Measurements from ENCODE around the gene SNAPC1.

Gene SNAPC1

DNA sequence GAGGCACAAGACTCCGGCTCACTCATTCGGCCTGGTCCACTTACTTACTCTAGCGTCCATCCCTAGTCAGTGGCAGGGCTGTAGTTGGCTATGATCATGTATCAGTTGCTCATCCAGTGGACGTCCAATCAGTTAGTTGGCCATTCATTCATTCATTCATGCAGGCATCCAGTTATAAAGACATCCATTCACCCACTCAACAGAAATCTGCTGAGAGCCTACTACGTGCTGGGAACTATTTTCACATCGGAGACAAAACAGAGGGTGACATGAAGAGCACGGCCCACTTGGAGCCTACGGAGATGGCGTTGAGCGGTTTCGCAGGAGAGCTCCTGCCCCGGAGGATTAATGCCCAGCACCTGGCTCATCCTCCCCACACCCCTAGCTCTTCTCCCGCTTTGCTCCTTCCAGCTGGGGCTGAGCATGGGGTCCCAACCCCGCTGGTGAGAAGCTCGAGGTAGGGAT lies 49.7 kb downstream of the SNAPC1 start:
- no peak for DNase-seq (ENCODE audit: low read depth in 2 of 2)

DNA sequence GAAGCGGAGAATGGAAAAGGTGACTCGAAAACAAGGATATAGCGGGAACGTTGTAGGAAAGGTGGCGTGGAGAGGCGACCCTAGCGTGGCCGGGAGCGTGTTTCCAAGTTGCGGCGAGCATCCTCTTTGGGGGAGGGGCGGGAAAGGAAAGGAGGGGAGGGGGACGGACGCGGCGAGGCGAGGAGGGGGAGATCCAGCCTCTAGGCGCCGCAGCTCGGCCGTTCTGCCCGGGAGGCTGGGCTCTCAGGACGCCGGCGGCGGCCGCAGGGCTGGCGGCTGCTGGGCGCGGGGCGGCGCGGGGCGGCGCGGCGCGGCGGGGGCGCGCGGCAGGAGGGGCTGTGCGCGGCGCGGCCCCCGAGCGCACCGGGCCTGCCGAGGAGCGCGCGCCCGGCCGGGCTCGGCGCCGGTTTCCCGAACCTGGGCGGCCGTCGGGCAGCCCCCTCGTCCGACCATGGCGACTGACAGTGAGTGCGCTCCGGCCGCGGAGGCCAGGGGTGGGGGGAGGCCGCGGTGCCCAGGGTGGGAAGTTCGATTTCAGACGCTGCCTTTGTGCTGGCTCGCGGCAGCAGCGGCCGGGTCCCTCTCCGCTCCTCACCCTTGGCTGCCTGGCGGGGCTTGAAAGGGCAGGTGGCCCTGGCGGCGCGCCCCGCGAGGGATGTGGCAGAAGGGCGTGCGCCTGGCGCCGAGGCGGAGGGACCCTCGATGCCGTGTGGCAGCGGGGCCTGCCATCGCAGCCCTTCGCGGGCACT lies 50.3 kb downstream of the SNAPC1 start, which contains the start of gene SYT16:
SYT16 (plus strand) TSS at position 357 of the 749 bp plus-strand sequence.
- DNase-seq (ENCODE audit: low read depth in 2 of 2), result no peak

DNA sequence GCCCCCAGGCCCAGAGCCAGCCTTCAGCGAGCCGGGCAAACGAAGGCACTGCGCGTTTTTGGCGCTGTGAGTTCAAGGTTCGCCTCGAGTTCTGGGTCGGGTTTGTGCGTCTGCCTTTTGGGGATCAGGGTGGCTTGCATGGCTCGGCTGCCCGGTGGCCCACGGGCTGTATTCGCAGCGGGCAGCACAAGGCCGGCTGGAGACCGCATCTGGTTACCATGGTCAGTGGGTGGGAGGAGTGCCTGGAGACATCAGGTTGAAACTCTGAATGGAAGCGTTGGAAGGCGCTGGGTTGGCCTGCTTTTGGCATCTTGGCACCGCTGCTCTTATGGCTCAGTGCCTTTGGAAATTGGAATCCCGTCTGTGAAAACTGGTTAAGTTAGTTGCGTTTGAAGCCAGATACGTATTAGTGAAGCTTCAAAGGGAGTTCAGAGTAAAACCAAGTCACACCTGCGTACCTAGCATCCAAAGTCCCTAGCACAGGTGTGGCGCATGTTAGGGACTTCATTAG lies 50.9 kb downstream of the SNAPC1 start:
- no peak for DNase-seq (ENCODE audit: low read depth in 2 of 2)

GRCh38 chr14:61822458-61822857 lies 60.2 kb downstream of the SNAPC1 start:
- DNase-seq (ENCODE audit: low read depth in 2 of 2), result no peak

- DNase-seq (ENCODE audit: low read depth in 2 of 2), result no peak
Observed at GRCh38 chr14:61832783-61833182, 70.6 kb downstream of the SNAPC1 start.

- no peak for DNase-seq (ENCODE audit: low read depth in 2 of 2)
Observed at GRCh38 chr14:61836184-61836583, 74.0 kb downstream of the SNAPC1 start.

DNA sequence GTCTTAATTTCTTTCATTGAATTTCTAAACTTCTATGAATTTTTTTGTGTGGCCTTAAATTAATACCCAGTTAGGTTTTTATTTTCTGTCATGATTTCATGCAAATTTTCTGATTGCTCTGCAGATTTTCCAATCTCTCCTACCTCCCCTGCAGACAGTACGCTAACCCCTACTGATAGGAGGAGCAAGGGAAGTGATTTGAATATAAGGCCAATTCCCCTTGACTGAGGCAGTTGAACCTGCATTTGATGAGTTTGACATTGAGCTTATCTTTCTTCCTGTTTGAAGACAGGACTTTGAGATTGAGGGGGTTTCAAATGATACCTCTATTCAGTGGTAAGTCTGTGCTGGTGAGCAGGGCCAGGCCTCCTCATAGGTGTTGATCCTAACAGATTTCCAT lies 74.6 kb downstream of the SNAPC1 start:
- DNase-seq (ENCODE audit: low read depth in 2 of 2), result no peak

DNA sequence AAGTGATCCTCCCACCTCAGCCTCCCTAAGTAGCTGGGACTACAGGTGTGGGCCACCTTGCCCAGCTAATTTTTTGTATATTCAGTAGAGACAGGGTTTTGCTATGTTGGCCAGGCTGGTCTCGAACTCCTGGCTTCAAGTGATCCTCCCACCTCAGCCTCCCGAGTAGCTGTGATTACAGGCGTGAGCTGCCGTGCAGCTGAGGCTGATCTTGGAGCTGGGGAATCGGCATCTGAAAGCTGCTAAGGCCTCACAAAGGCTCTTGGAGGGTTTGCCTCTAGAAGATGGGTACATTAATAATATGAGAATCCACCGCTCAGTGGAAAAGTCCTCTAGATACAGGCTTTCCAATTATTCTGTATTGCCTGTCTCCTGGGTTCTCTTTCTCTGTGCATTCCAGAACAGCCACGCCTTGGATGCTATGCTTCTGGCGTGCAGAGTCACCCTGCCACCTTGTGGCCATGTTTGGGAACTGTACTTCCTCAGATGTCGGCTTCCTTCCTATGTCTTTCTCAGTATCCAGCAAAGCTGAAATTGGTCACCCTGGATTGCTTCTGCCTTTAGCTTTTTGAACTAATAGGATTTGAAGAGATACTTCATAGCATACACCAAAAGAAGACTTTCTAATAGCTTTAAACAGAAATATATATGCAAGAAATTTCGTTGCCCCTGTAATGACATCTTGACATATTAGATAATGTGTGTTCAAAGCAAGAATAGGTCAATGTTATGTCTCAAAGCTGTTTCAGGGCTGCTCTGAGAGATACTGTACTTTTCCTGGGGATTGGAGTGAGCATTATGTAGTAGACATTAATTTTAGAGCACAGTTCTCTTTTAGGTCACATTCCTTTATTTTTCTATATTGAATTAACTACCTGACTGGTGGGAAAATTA lies 75.4 kb downstream of the SNAPC1 start:
- peak; percentile 40 to 49 for DNase-seq (ENCODE audit: low read depth in 2 of 2)

GRCh38 chr14:61838661-61839245 lies 76.5 kb downstream of the SNAPC1 start:
- no peak for DNase-seq (ENCODE audit: low read depth in 2 of 2)

DNA sequence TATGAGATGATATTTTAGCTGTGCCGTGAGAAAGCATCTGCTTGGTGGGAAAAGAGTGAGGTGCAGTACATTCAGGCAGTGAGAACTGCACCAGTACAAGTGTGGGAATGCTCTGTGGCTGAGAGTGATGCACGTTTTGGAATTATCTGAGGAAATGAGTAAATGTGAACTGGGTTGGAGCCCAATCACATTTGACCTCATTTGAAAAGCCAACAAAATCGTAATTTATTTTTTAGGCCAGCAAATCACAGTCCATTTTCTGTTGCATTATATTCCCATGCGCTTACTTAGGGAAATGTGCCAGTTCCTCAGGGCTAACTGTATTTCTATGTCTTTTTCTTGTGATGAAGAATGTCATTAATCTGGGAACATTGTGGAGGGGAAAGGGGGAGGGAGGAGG lies 77.3 kb downstream of the SNAPC1 start:
- no peak for DNase-seq (ENCODE audit: low read depth in 2 of 2)

DNA sequence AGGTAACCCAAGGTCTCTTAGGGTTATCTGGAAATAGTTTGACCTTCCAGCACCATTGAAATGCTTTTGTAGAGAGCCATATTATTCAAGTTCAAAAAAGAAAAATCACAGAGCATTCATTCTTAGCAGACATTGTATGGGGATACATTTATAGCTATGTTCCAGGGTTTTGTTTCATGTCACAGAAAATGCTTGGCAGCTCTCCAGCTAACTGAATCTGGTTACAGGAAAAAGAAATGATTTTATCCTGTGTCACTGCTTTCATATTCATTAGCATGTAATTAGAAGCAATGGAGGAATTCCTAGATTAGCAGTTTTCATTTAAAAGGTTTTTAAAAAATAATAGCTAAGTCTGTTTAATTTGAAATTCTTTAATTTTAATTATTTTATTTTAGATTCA lies 78.9 kb downstream of the SNAPC1 start:
- DNase-seq (ENCODE audit: low read depth in 2 of 2), result no peak

All from stimulated activated CD8-positive, alpha-beta memory T cell treated with anti-CD3 and anti-CD28 coated beads, Interleukin-15, amount 100 ng/mL, for 48 hours (primary cell).